ENCODE measurements around the gene ABCC4. TPM values are rescaled to one million over a fixed set of nuclear protein-coding genes. Genes with fewer than 3 reads are reported as not detected.

Gene ABCC4
- total RNA-seq, 1 experiment from 2014 or later = 26.3 TPM

DNA sequence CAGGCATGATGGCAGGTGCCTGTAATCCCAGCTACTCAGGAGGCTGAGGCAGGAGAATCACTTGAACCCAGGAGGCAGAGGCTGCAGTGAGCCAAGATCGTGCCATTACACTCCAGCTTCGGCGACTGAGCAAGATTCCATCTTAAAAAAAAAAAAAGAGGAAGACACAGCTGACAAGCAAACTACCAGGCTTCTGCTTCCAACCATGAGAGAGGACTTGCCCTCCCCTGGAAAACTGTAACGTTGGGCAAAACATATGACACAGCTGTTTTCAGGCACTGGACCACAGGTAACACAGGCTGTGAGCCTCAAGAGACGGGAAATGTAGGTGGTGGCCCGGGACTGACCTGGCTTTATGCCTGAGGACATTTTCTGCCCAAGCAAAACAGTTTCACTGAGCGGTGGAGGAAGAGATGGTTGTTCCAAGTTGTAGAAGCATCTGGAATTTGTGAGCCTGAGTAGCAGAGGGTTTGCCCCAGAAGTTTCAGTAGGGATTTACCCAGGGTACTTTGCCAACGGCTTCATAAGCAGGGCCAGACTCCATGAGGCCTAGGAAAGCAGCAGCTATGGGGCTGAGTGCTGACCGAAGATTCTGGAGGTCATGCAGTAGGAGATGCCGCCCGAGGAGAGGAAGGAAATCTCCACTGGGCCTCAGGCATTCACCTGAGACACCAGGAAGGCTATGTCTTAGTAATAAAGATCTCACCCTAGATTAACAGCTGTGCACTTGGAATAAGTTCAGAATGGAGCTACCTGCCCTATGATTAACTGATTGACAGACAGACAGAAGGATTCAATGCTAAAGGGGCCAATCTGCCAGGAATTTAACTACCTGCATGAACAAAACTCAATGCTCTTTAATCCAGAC is 88.0 kb downstream of the ABCC4 start:
- H3K9me2 ChIP-seq (ENCODE audit: insufficient read depth) = no peaks in the 10 kb centered on the region
- TF ChIP-seq, protein P1, sequence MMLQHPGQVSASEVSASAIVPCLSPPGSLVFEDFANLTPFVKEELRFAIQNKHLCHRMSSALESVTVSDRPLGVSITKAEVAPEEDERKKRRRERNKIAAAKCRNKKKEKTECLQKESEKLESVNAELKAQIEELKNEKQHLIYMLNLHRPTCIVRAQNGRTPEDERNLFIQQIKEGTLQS (IDR thresholded peaks at IDR 0.05) = no peak
- TF ChIP-seq POLR2AphosphoS5 (IDR thresholded peaks at IDR 0.05; ENCODE audit: low read depth, low read length) (no peak), FOSL1 (IDR thresholded peaks at IDR 0.05; ENCODE audit: low read depth) (no peak), SIN3A (IDR thresholded peaks at IDR 0.05; ENCODE audit: low read depth) (no peak), ZNF274 (IDR thresholded peaks at IDR 0.05; ENCODE audit: low read depth, low read length) (no peak), SP1 (IDR thresholded peaks at IDR 0.05; ENCODE audit: low read depth) (no peak), TCF7L2 (IDR thresholded peaks at IDR 0.05; ENCODE audit: borderline replicate concordance, extremely low read depth, insufficient read depth, insufficient read length) (no peak), CBX3 (IDR thresholded peaks at IDR 0.05; ENCODE audit: low read depth) (no peak), EZH2 (IDR thresholded peaks at IDR 0.05) (no peak), JUND (IDR thresholded peaks at IDR 0.05) (no peak), YY1 (IDR thresholded peaks at IDR 0.05; ENCODE audit: extremely low read depth, insufficient replicate concordance, low read depth, low read length) (no peak), EZH2phosphoT487 (IDR thresholded peaks at IDR 0.05; ENCODE audit: borderline replicate concordance) (no peak), CEBPB (IDR thresholded peaks at IDR 0.05; ENCODE audit: low read depth) (no peak), SRF (IDR thresholded peaks at IDR 0.05; ENCODE audit: low read depth) (no peak), ZFX (IDR thresholded peaks at IDR 0.05) (no peak), ELF1 (IDR thresholded peaks at IDR 0.05; ENCODE audit: borderline replicate concordance, low read depth) (no peak)
- TF ChIP-seq, protein P2, sequence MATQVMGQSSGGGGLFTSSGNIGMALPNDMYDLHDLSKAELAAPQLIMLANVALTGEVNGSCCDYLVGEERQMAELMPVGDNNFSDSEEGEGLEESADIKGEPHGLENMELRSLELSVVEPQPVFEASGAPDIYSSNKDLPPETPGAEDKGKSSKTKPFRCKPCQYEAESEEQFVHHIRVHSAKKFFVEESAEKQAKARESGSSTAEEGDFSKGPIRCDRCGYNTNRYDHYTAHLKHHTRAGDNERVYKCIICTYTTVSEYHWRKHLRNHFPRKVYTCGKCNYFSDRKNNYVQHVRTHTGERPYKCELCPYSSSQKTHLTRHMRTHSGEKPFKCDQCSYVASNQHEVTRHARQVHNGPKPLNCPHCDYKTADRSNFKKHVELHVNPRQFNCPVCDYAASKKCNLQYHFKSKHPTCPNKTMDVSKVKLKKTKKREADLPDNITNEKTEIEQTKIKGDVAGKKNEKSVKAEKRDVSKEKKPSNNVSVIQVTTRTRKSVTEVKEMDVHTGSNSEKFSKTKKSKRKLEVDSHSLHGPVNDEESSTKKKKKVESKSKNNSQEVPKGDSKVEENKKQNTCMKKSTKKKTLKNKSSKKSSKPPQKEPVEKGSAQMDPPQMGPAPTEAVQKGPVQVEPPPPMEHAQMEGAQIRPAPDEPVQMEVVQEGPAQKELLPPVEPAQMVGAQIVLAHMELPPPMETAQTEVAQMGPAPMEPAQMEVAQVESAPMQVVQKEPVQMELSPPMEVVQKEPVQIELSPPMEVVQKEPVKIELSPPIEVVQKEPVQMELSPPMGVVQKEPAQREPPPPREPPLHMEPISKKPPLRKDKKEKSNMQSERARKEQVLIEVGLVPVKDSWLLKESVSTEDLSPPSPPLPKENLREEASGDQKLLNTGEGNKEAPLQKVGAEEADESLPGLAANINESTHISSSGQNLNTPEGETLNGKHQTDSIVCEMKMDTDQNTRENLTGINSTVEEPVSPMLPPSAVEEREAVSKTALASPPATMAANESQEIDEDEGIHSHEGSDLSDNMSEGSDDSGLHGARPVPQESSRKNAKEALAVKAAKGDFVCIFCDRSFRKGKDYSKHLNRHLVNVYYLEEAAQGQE (IDR thresholded peaks at IDR 0.05; ENCODE audit: low read depth) = no peak
- TF ChIP-seq, protein P3, sequence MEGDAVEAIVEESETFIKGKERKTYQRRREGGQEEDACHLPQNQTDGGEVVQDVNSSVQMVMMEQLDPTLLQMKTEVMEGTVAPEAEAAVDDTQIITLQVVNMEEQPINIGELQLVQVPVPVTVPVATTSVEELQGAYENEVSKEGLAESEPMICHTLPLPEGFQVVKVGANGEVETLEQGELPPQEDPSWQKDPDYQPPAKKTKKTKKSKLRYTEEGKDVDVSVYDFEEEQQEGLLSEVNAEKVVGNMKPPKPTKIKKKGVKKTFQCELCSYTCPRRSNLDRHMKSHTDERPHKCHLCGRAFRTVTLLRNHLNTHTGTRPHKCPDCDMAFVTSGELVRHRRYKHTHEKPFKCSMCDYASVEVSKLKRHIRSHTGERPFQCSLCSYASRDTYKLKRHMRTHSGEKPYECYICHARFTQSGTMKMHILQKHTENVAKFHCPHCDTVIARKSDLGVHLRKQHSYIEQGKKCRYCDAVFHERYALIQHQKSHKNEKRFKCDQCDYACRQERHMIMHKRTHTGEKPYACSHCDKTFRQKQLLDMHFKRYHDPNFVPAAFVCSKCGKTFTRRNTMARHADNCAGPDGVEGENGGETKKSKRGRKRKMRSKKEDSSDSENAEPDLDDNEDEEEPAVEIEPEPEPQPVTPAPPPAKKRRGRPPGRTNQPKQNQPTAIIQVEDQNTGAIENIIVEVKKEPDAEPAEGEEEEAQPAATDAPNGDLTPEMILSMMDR (IDR thresholded peaks at IDR 0.05 in 2 of 3, conservative IDR thresholded peaks at IDR 0.05 in 1 of 3; ENCODE audit: borderline replicate concordance in 1 of 3, insufficient read depth in 1 of 3, low read depth in 2 of 3, low read length in 2 of 3) = no peak
- TF ChIP-seq, protein P4, sequence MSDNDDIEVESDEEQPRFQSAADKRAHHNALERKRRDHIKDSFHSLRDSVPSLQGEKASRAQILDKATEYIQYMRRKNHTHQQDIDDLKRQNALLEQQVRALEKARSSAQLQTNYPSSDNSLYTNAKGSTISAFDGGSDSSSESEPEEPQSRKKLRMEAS (IDR thresholded peaks at IDR 0.05) = no peak
- DNase-seq (ENCODE audit: low read depth, low spot score) (no peak), ATAC-seq (no peak)
- ChIA-PET POLR2A (no interaction called here), RAD21 (ENCODE audit: low non-redundant PET in 1 of 2, low total read pairs in 2 of 2, uncharacterized antibody in 2 of 2, unreplicated experiment in 2 of 2) (no interaction called here), CTCF (no interaction called here)
- BruUV-seq (replicated peaks) = no TSS peak
- no peak overlapping the region for H3K9ac ChIP-seq (ENCODE audit: low read length)
- peaks cover 3% of the 10 kb centered on the region; the same call in 1 of the 2 replicates for H3K79me2 ChIP-seq (ENCODE audit: insufficient read depth, low read length)
- H2AFZ ChIP-seq (ENCODE audit: low read depth, low read length, poor library complexity, severe bottlenecking) = no peak overlapping the region
- no peaks in the 10 kb centered on the region for H3K27me3 ChIP-seq (ENCODE audit: insufficient read depth, low read length)
- no peaks in the 10 kb centered on the region for H3K9me3 ChIP-seq (ENCODE audit: control insufficient read depth in 1 of 2, insufficient read depth in 1 of 2, low read depth in 1 of 2, low read length in 2 of 2)
- H3K4me1 ChIP-seq (ENCODE audit: control insufficient read depth in 1 of 2, insufficient read depth in 2 of 2, low read length in 2 of 2) = peaks cover 0 to 3% of the 10 kb centered on the region in 2 experiments; a peak in 1 of 4 replicates
- no peak overlapping the region for H3K27ac ChIP-seq (ENCODE audit: low read depth, low read length)
- no peaks in the 10 kb centered on the region for H4K20me1 ChIP-seq (ENCODE audit: insufficient read depth)
- intact Hi-C loops (cut with micrococcal nuclease) = no loop called here
- no peak overlapping the region for H3K4me2 ChIP-seq (ENCODE audit: low read length)
- H3K4me3 ChIP-seq (replicated peaks in 1 of 2; ENCODE audit: low read depth in 1 of 2, low read length in 2 of 2) = no peak overlapping the region
- no peaks in the 10 kb centered on the region; a peak in 1 of 4 replicates for H3K36me3 ChIP-seq (ENCODE audit: control insufficient read depth in 1 of 2, insufficient read depth in 2 of 2, low read length in 2 of 2)
